Fibroblast of lung (primary cell): ENCODE results near the gene SRSF5. TPM values are rescaled to one million over a fixed set of nuclear protein-coding genes. Genes with fewer than 3 reads are reported as not detected.
A peak's percentile ranks its signal among the peaks of the same experiment; 100 is the strongest.

Source experiments
- DNase-seq, 2 donors: peaks; one replicate each; pipeline versions ENCODE4 v3.0.0 to v3.0.0-alpha.2; 2010; ENCODE audit warnings: low read depth in 2 of 2
- H2AFZ ChIP-seq: 2 replicates; pipeline ENCODE4 v1.5.1; 2012; ENCODE audit warnings: low read length, control low read depth, inconsistent platforms
- H3K27ac ChIP-seq: 2 replicates; pipeline ENCODE4 v1.5.1; 2011; ENCODE audit warnings: low read length, control low read depth; ENCODE audit not compliant: insufficient read depth
- H3K27me3 ChIP-seq: 2 replicates; pipeline ENCODE4 v1.5.1; 2011; ENCODE audit warnings: mild to moderate bottlenecking, low read length; ENCODE audit not compliant: control insufficient read depth, insufficient read depth
- H3K36me3 ChIP-seq: 2 replicates; pipeline ENCODE4 v1.5.1; 2011; ENCODE audit warnings: low read length; ENCODE audit not compliant: control insufficient read depth, insufficient read depth
- H3K4me1 ChIP-seq: 2 replicates; pipeline ENCODE4 v1.5.1; 2011; ENCODE audit warnings: low read length; ENCODE audit not compliant: control insufficient read depth, insufficient read depth; ENCODE audit errors: extremely low read depth
- H3K4me2 ChIP-seq: 2 replicates; pipeline ENCODE4 v1.5.1; 2011; ENCODE audit warnings: low read length, control low read depth; ENCODE audit not compliant: insufficient read depth; ENCODE audit errors: extremely low read depth
- H3K4me3 ChIP-seq, 4 experiments: fragments of 200-600 bp in 1 of 4; sonication (generic) in 1 of 4; replicated peaks in 1 of 4; 2 replicates each; pipeline ENCODE4 v1.5.1; 2011 to 2016; ENCODE audit warnings: low read length in 4 of 4, low read depth in 3 of 4, mild to moderate bottlenecking in 3 of 4, control low read depth in 2 of 4, inconsistent platforms in 1 of 4, mixed read lengths in 1 of 4; ENCODE audit not compliant: insufficient read depth in 1 of 4; ENCODE audit errors: control extremely low read depth in 1 of 4
- H3K79me2 ChIP-seq: 2 replicates; pipeline ENCODE4 v1.5.1; 2012; ENCODE audit warnings: mild to moderate bottlenecking, low read length, inconsistent platforms; ENCODE audit not compliant: control insufficient read depth, insufficient read depth
- H3K9ac ChIP-seq: 2 replicates; pipeline ENCODE4 v1.5.1; 2011; ENCODE audit warnings: mild to moderate bottlenecking, low read length, control low read depth; ENCODE audit not compliant: insufficient read depth
- H3K9me3 ChIP-seq: 2 replicates; pipeline ENCODE4 v1.5.1; 2012; ENCODE audit warnings: low read depth, low read length; ENCODE audit not compliant: control insufficient read depth, insufficient read depth
- H4K20me1 ChIP-seq: 2 replicates; pipeline ENCODE4 v1.5.1; 2011; ENCODE audit warnings: low read length; ENCODE audit not compliant: control insufficient read depth, insufficient read depth; ENCODE audit errors: extremely low read depth
- EZH2 ChIP-seq: IDR thresholded peaks from 2 replicates; pipeline ENCODE4 v1.5.1; 2012; ENCODE audit warnings: low read length, control low read depth, mild to moderate bottlenecking; ENCODE audit errors: missing control alignments
- polyA plus RNA-seq, 2 donors: library from polyadenylated mRNA; depleted of rRNA in 1 of 2; stranded (reverse) in 1 of 2; unstranded in 1 of 2; fragments of >200 nt; gene quantifications; 2 replicates each; pipeline ENCODE4 v1.2.1, GENCODE V29; 2011 to 2012; ENCODE audit warnings: missing spikeins in 1 of 2
- total RNA-seq: library from RNA; depleted of rRNA; stranded (reverse); fragments of >200 nt; gene quantifications from 2 replicates; pipeline ENCODE4 v1.2.1, GENCODE V29; 2014
- TF ChIP-seq, protein P1 (sequence below), 2 donors: IDR thresholded peaks in 1 of 2; conservative IDR thresholded peaks in 1 of 2; 1 replicate in 1 of 2; 2 replicates in 1 of 2; pipeline ENCODE4 v1.5.1; 2011 to 2012; ENCODE audit warnings: low read length in 2 of 2, control low read depth in 1 of 2, inconsistent platforms in 1 of 2, low read depth in 1 of 2, mild to moderate bottlenecking in 1 of 2

The SRSF5 gene
- total and polyA plus RNA-seq, 2 donors (not counting 1 experiment from before 2014, with no cell fraction given): 141 to 283 TPM

DNA sequence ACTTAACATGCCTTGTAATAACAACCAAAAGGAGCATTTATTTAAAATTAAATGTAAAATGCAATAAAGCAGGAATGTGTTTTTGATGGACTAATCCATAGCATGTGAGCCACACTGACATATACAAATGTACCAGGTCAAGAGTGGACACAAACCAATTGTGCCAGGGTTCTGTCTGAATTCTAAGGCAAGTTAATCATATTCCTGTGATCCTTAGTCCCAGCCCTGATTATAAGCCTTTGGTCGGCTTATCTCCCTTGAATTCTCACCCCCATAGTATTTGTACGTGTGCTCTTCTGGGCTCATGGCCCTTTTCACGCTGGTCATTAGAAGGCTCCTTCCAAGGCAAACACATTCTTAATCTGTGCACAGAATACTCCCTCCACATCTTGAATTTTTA is 10.6 kb upstream of the SRSF5 start:
- DNase-seq: no peak
- H3K9ac ChIP-seq: no peak overlapping the region
- no peak overlapping the region for H3K4me3 ChIP-seq
- no peak overlapping the region for H2AFZ ChIP-seq
- H3K4me1 ChIP-seq: no peaks in the 10 kb centered on the region
- H4K20me1 ChIP-seq: no peaks in the 10 kb centered on the region
- H3K9me3 ChIP-seq: no peaks in the 10 kb centered on the region
- no peak overlapping the region for H3K27ac ChIP-seq
- no peaks in the 10 kb centered on the region for H3K27me3 ChIP-seq
- no peaks in the 10 kb centered on the region for H3K79me2 ChIP-seq
- no peaks in the 10 kb centered on the region for H3K36me3 ChIP-seq
- TF ChIP-seq, protein P1, sequence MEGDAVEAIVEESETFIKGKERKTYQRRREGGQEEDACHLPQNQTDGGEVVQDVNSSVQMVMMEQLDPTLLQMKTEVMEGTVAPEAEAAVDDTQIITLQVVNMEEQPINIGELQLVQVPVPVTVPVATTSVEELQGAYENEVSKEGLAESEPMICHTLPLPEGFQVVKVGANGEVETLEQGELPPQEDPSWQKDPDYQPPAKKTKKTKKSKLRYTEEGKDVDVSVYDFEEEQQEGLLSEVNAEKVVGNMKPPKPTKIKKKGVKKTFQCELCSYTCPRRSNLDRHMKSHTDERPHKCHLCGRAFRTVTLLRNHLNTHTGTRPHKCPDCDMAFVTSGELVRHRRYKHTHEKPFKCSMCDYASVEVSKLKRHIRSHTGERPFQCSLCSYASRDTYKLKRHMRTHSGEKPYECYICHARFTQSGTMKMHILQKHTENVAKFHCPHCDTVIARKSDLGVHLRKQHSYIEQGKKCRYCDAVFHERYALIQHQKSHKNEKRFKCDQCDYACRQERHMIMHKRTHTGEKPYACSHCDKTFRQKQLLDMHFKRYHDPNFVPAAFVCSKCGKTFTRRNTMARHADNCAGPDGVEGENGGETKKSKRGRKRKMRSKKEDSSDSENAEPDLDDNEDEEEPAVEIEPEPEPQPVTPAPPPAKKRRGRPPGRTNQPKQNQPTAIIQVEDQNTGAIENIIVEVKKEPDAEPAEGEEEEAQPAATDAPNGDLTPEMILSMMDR (conservative IDR thresholded peaks at IDR 0.05 in 1 of 2, IDR thresholded peaks at IDR 0.05 in 1 of 2; ENCODE audit: low read depth in 1 of 2, low read length in 2 of 2): no peak
- TF ChIP-seq EZH2: no peak
- no peak overlapping the region for H3K4me2 ChIP-seq

DNA sequence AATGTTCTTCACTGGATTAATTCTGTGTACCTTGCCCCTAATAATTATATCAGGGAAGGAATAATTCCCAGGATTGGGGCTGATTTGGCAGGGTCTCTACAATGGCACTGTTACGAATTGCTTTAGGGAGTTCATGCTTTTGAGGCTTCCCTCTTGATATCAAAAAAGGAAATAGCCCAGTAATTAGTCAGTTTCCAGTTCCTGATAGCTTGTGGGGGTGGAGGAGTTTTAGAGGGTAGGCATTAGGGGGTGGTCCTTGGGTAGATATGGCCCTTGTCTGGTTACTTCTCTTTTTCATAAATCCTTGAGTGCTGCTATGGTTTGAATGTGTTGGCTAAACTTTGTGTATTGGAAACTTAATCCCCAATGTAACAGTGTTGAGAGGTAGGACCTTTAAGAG is 6.1 kb upstream of the SRSF5 start:
- no peaks in the 10 kb centered on the region for H3K9me3 ChIP-seq
- H3K4me3 ChIP-seq: no peak overlapping the region
- no peak overlapping the region for H3K4me2 ChIP-seq
- H3K4me1 ChIP-seq: no peaks in the 10 kb centered on the region
- DNase-seq: peak in 1 of 2 donors; percentile 11
- H3K27ac ChIP-seq: no peak overlapping the region
- no peaks in the 10 kb centered on the region for H3K36me3 ChIP-seq
- TF ChIP-seq EZH2: no peak
- TF ChIP-seq, protein P1 (conservative IDR thresholded peaks at IDR 0.05 in 1 of 2, IDR thresholded peaks at IDR 0.05 in 1 of 2; ENCODE audit: low read depth in 1 of 2, low read length in 2 of 2): no peak
- H3K9ac ChIP-seq: no peak overlapping the region
- no peaks in the 10 kb centered on the region for H4K20me1 ChIP-seq
- H3K79me2 ChIP-seq: no peaks in the 10 kb centered on the region
- H2AFZ ChIP-seq: no peak overlapping the region
- H3K27me3 ChIP-seq: no peaks in the 10 kb centered on the region

DNA sequence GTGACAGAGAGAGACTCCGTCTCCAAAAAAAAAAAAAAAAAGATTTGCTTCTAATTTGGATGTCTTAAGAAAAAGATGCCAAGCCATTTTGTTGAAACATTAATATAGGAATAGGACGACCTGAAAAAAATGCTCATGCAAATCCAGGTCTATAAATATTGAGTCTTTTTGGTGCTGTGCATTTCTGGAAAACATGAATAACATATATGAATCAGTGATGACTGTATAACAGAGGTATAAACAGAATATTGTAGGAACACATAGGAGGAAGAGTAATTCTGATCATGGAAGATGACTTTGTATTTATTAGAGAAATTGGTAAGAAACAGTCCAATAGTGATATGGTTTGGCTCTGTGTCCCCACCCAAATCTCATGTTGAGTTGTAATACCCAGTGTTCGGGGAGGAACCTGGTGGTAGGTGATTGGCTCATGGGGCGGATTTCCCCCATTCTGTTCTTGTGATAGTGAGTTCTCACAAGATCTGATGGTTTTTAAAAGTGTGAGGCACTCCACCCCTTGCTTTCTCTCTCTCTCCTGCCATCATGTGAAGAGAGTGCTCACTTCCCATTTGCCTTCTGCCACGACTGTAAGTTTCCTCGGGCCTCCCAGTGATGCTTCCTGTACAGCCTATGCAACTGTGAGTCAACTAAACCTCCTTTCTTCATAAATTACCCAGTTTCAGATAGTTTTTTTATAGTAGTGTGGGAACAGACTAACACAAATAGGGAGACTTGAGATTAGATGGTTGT is 3.0 kb upstream of the SRSF5 start:
- TF ChIP-seq, protein P1 (conservative IDR thresholded peaks at IDR 0.05 in 1 of 2, IDR thresholded peaks at IDR 0.05 in 1 of 2; ENCODE audit: low read depth in 1 of 2, low read length in 2 of 2): no peak
- TF ChIP-seq EZH2: no peak
- Histone ChIP-seq H3K36me3 (peaks cover 1% of the 10 kb centered on the region), H3K4me3 (no peak overlapping the region), H3K9me3 (no peaks in the 10 kb centered on the region), H3K9ac (no peak overlapping the region), H3K4me2 (no peak overlapping the region), H3K79me2 (peaks cover 18% of the 10 kb centered on the region), H4K20me1 (no peaks in the 10 kb centered on the region), H3K4me1 (no peaks in the 10 kb centered on the region), H3K27me3 (no peaks in the 10 kb centered on the region), H2AFZ (peak overlapping the region; percentile 47), H3K27ac (no peak overlapping the region)
- DNase-seq: no peak
